ENCODE results near the gene MAPK10. TPM values are rescaled to one million over a fixed set of nuclear protein-coding genes. Genes with fewer than 3 reads are reported as not detected.

The MAPK10 gene
- polyA plus RNA-seq, 2 of the 4 experiments (the other 2 are of a cell fraction): 1.4 to 3.4 TPM

- DNase-seq (ENCODE audit: low read depth in 1 of 2, low spot score in 1 of 2) (peak in 1 of 2 experiments; percentile 39), FAIRE-seq (no peak), ATAC-seq (peak in 1 of 2 experiments; percentile 45; a peak in 2 of 6 replicates)
- Histone ChIP-seq H3K4me1 (peaks cover 20% of the 10 kb centered on the region), H3K4me2 (peak overlapping the region; percentile 90), H3K27ac (peak overlapping the region in 1 of 2 experiments; percentile 84; a peak in 3 of 6 replicates), H3K9me3 (no peaks in the 10 kb centered on the region; the same call in 2 of the 3 replicates), H3K4me3 (no peak overlapping the region; the same call in 2 of the 3 replicates)
- TF ChIP-seq JUNB (IDR thresholded peaks at IDR 0.05) (peak; percentile 55), HOXB5 (CRISPR knock-in tag; IDR thresholded peaks at IDR 0.05) (peak; percentile 87), CEBPB (IDR thresholded peaks at IDR 0.05) (peak in 1 of 2 experiments; percentile 58; a peak in 1 of 4 replicates), CBX2 (IDR thresholded peaks at IDR 0.05; ENCODE audit: borderline replicate concordance, low read depth) (no peak), ESRRA (IDR thresholded peaks at IDR 0.05; ENCODE audit: borderline replicate concordance, low read length) (no peak), KDM1A (IDR thresholded peaks at IDR 0.05; ENCODE audit: low read depth) (no peak), GATA3 (IDR thresholded peaks at IDR 0.05; ENCODE audit: borderline replicate concordance) (peak; percentile 49; the same call in 1 of the 2 replicates), HOXA7 (CRISPR knock-in tag; IDR thresholded peaks at IDR 0.05) (no peak), ZSCAN20 (CRISPR knock-in tag; IDR thresholded peaks at IDR 0.05) (no peak), TFCP2L1 (CRISPR knock-in tag; IDR thresholded peaks at IDR 0.05) (no peak), FOSL2 (IDR thresholded peaks at IDR 0.05) (no peak), FOSL2 (CRISPR knock-in tag; IDR thresholded peaks at IDR 0.05) (peak; percentile 82), FOSB (CRISPR knock-in tag; IDR thresholded peaks at IDR 0.05) (no peak), SREBF2 (IDR thresholded peaks at IDR 0.05) (no peak), CHD2 (IDR thresholded peaks at IDR 0.05; ENCODE audit: low read length, partially characterized antibody) (no peak), RNF2 (IDR thresholded peaks at IDR 0.05; ENCODE audit: borderline replicate concordance, low read depth) (no peak)
- CTCF ChIA-PET: no interaction called here
- POLR2A ChIA-PET: no interaction called here
- WGBS (ENCODE audit: missing lambda C conversion rate): 21% methylated on average over 1 of the region's 1 CpG
Observed at GRCh38 chr4:86220121-86220520, 139.7 kb downstream of the MAPK10 start.

GRCh38 chr4:86218746-86219473, 140.9 kb downstream of the MAPK10 start:
- ChIA-PET POLR2A (no interaction called here), CTCF (no interaction called here)
- Histone ChIP-seq H3K4me2 (peak overlapping the region; percentile 90), H3K9me3 (peaks cover 8% of the 10 kb centered on the region; the same call in 1 of the 3 replicates), H3K27ac (peak overlapping the region; percentile 83 to 84), H3K4me1 (peaks cover 20% of the 10 kb centered on the region), H3K4me3 (peak overlapping the region; percentile 32; the same call in 2 of the 3 replicates)
- no peak for FAIRE-seq
- peak in 1 of 2 experiments; percentile 79 for DNase-seq (ENCODE audit: low read depth in 1 of 2, low spot score in 1 of 2)
- TF ChIP-seq, protein P1, sequence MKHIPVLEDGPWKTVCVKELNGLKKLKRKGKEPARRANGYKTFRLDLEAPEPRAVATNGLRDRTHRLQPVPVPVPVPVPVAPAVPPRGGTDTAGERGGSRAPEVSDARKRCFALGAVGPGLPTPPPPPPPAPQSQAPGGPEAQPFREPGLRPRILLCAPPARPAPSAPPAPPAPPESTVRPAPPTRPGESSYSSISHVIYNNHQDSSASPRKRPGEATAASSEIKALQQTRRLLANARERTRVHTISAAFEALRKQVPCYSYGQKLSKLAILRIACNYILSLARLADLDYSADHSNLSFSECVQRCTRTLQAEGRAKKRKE (CRISPR knock-in tag; IDR thresholded peaks at IDR 0.05; ENCODE audit: low read depth): no peak
- TF ChIP-seq JUN (IDR thresholded peaks at IDR 0.05): peak; percentile 36 to 66; a peak in 2 of 5 replicates
- TF ChIP-seq, protein P2, sequence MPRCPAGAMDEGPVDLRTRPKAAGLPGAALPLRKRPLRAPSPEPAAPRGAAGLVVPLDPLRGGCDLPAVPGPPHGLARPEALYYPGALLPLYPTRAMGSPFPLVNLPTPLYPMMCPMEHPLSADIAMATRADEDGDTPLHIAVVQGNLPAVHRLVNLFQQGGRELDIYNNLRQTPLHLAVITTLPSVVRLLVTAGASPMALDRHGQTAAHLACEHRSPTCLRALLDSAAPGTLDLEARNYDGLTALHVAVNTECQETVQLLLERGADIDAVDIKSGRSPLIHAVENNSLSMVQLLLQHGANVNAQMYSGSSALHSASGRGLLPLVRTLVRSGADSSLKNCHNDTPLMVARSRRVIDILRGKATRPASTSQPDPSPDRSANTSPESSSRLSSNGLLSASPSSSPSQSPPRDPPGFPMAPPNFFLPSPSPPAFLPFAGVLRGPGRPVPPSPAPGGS (IDR thresholded peaks at IDR 0.05): peak; percentile 59; the same call in 1 of the 3 replicates
- TF ChIP-seq CEBPB (IDR thresholded peaks at IDR 0.05): peak; percentile 94 to 98
- TF ChIP-seq RFX5 (IDR thresholded peaks at IDR 0.05): peak; percentile 70; the same call in 1 of the 2 replicates
- TF ChIP-seq, protein P3, sequence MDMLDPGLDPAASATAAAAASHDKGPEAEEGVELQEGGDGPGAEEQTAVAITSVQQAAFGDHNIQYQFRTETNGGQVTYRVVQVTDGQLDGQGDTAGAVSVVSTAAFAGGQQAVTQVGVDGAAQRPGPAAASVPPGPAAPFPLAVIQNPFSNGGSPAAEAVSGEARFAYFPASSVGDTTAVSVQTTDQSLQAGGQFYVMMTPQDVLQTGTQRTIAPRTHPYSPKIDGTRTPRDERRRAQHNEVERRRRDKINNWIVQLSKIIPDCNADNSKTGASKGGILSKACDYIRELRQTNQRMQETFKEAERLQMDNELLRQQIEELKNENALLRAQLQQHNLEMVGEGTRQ (IDR thresholded peaks at IDR 0.05): no peak
- TF ChIP-seq EP300 (IDR thresholded peaks at IDR 0.05): peak; percentile 54 to 77; a peak in 3 of 5 replicates
- peak; percentile 79 for TF ChIP-seq JUNB (IDR thresholded peaks at IDR 0.05)
- TF ChIP-seq RAD21 (conservative IDR thresholded peaks at IDR 0.05 in 1 of 2, IDR thresholded peaks at IDR 0.05 in 1 of 2): peak in 1 of 2 experiments; percentile 24; a peak in 1 of 5 replicates
- TF ChIP-seq GATA3 (IDR thresholded peaks at IDR 0.05; ENCODE audit: borderline replicate concordance): peak; percentile 80; the same call in 1 of the 2 replicates
- no peak for TF ChIP-seq ESRRA (IDR thresholded peaks at IDR 0.05; ENCODE audit: borderline replicate concordance, low read length)
- TF ChIP-seq, protein P4, sequence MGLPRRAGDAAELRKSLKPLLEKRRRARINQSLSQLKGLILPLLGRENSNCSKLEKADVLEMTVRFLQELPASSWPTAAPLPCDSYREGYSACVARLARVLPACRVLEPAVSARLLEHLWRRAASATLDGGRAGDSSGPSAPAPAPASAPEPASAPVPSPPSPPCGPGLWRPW (IDR thresholded peaks at IDR 0.05): no peak; the same call in 1 of the 2 replicates
- TF ChIP-seq FOSL2 (IDR thresholded peaks at IDR 0.05): no peak
- peak; percentile 67 for TF ChIP-seq FOSL2 (CRISPR knock-in tag; IDR thresholded peaks at IDR 0.05)
- TF ChIP-seq, protein P5, sequence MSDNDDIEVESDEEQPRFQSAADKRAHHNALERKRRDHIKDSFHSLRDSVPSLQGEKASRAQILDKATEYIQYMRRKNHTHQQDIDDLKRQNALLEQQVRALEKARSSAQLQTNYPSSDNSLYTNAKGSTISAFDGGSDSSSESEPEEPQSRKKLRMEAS (IDR thresholded peaks at IDR 0.05): peak; percentile 21; the same call in 1 of the 2 replicates
- peak; percentile 70 to 85 for ATAC-seq
- 2% methylated on average over 5 of the region's 5 CpGs for WGBS (ENCODE audit: missing lambda C conversion rate)
